NCI-H2196 treated with DMSO at 0.1 percent for 48 hours (cell line): ENCODE measurements around the gene NYNRIN.
"Not testable (repeated sequence)": the region's sequence is repeated elsewhere in the genome, so short reads cannot be mapped to it uniquely, and the experiment has no call there.

Source experiments
- DNase-seq: peaks from one replicate; lab custom pipeline; 2025; ENCODE audit not compliant: unreplicated experiment; lab: John Stamatoyannopoulos, UW

Gene NYNRIN

GRCh38 chr14:24443053-24443665, 44.4 kb downstream of the NYNRIN start:
- DNase-seq = no peak

GRCh38 chr14:24450828-24451227, 52.0 kb downstream of the NYNRIN start:
- DNase-seq = not testable (repeated sequence)

GRCh38 chr14:24456980-24457379, 58.2 kb downstream of the NYNRIN start:
- DNase-seq = no peak

- DNase-seq = no peak
These were observed 59.9 kb downstream of the NYNRIN start for GRCh38 chr14:24458736-24459135.

GRCh38 chr14:24459331-24459730, 60.5 kb downstream of the NYNRIN start:
- DNase-seq = no peak

GRCh38 chr14:24461336-24461735, 62.5 kb downstream of the NYNRIN start:
- DNase-seq = no peak

- no peak for DNase-seq
These were observed 64.4 kb downstream of the NYNRIN start for GRCh38 chr14:24463017-24463883.

GRCh38 chr14:24463884-24464785, 65.3 kb downstream of the NYNRIN start:
- no peak for DNase-seq

- DNase-seq = no peak
These were observed 66.6 kb downstream of the NYNRIN start for GRCh38 chr14:24465368-24465767.

GRCh38 chr14:24465805-24466204, 67.0 kb downstream of the NYNRIN start:
- no peak for DNase-seq
